Glutamatergic neuron (in vitro differentiated cells): ENCODE data around the gene EEF1AKMT4. TPM values are rescaled to one million over a fixed set of nuclear protein-coding genes. Genes with fewer than 3 reads are reported as not detected.

Experiments used
- DNase-seq: peaks from one replicate; pipeline ENCODE4 v3.0.0; 2022
- H3K27ac Mint-ChIP-seq: one replicate; pipeline ENCODE4 v1.8.0; 2020; ENCODE audit warnings: mild to moderate bottlenecking, mixed read lengths, inconsistent platforms; ENCODE audit not compliant: unreplicated experiment
- H3K27me3 Mint-ChIP-seq: one replicate; pipeline ENCODE4 v1.8.0; 2020; ENCODE audit warnings: mild to moderate bottlenecking, moderate library complexity, mixed read lengths, inconsistent platforms; ENCODE audit not compliant: unreplicated experiment
- H3K36me3 Mint-ChIP-seq: one replicate; pipeline ENCODE4 v1.8.0; 2020; ENCODE audit warnings: mild to moderate bottlenecking, mixed read lengths, inconsistent platforms; ENCODE audit not compliant: unreplicated experiment
- H3K4me1 Mint-ChIP-seq: one replicate; pipeline ENCODE4 v1.8.0; 2020; ENCODE audit warnings: mild to moderate bottlenecking, low read depth, mixed read lengths, inconsistent platforms; ENCODE audit not compliant: unreplicated experiment
- H3K4me3 Mint-ChIP-seq: one replicate; pipeline ENCODE4 v1.8.0; 2020; ENCODE audit warnings: mild to moderate bottlenecking, mixed read lengths, inconsistent platforms; ENCODE audit not compliant: unreplicated experiment
- H3K9me3 Mint-ChIP-seq: one replicate; pipeline ENCODE4 v1.8.0; 2020; ENCODE audit warnings: mild to moderate bottlenecking, moderate library complexity, mixed read lengths, inconsistent platforms; ENCODE audit not compliant: unreplicated experiment
- total RNA-seq: library from RNA; stranded (reverse); fragmentation: NEBNext Ultra II Directional; extraction: Animal tissue kit (Norgen Biotek cat#: 25700); gene quantifications from one replicate; pipeline ENCODE4 v1.2.1, GENCODE V29; 2021; ENCODE audit not compliant: unreplicated experiment
- TF ChIP-seq, protein P1 (sequence below): fragments of 200-600 bp; sonication (generic); IDR thresholded peaks from one replicate; pipeline ENCODE4 v1.5.0; 2021; ENCODE audit not compliant: partially characterized antibody, unreplicated experiment

EEF1AKMT4 gene
- total RNA-seq, 1 donor from 2014 or later: 1.7 TPM

DNA sequence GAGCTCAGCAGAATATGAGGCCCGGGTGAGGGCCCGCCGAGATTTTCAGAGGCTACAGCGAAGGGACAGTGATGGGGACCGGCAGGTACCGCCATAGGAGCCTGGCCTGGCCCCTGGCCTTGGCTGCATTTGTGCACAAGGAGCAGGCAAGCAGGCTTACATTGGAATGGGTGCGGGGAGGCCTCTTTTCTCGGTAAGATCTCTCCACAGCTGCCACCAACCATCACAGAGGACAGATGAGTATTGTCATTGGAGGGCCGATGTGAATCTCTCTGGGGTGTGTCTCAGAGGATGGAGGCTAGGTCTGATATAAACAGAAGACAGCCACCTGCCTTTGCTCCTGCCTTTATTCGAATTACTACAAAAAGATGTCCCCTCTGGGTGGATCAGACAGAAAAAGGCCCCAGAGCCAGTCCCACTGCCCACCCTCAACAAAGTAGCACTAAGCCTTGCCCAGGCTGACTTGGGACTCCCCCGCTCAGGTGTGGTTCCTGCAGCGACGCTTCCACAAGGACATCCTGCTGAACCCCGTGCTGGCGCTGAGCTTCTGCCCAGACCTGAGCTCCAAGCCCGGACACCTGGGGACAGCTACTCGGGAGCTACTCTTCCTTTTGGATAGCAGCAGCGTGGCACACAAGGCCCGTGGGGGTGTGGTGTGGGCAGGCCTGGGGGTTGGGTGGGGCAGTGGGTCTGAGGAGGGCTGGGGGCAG is 14.6 kb upstream of the EEF1AKMT4 start:
- H3K9me3 Mint-ChIP-seq: peaks cover 24% of the 10 kb centered on the region
- H3K4me3 Mint-ChIP-seq: peak overlapping the region; percentile 68
- peak overlapping the region; percentile 84 for H3K27ac Mint-ChIP-seq
- DNase-seq: no peak
- TF ChIP-seq, protein P1, sequence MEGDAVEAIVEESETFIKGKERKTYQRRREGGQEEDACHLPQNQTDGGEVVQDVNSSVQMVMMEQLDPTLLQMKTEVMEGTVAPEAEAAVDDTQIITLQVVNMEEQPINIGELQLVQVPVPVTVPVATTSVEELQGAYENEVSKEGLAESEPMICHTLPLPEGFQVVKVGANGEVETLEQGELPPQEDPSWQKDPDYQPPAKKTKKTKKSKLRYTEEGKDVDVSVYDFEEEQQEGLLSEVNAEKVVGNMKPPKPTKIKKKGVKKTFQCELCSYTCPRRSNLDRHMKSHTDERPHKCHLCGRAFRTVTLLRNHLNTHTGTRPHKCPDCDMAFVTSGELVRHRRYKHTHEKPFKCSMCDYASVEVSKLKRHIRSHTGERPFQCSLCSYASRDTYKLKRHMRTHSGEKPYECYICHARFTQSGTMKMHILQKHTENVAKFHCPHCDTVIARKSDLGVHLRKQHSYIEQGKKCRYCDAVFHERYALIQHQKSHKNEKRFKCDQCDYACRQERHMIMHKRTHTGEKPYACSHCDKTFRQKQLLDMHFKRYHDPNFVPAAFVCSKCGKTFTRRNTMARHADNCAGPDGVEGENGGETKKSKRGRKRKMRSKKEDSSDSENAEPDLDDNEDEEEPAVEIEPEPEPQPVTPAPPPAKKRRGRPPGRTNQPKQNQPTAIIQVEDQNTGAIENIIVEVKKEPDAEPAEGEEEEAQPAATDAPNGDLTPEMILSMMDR: no peak
- peaks cover 17% of the 10 kb centered on the region for H3K27me3 Mint-ChIP-seq
- peaks cover 34% of the 10 kb centered on the region for H3K4me1 Mint-ChIP-seq
- H3K36me3 Mint-ChIP-seq: peaks cover 4% of the 10 kb centered on the region

DNA sequence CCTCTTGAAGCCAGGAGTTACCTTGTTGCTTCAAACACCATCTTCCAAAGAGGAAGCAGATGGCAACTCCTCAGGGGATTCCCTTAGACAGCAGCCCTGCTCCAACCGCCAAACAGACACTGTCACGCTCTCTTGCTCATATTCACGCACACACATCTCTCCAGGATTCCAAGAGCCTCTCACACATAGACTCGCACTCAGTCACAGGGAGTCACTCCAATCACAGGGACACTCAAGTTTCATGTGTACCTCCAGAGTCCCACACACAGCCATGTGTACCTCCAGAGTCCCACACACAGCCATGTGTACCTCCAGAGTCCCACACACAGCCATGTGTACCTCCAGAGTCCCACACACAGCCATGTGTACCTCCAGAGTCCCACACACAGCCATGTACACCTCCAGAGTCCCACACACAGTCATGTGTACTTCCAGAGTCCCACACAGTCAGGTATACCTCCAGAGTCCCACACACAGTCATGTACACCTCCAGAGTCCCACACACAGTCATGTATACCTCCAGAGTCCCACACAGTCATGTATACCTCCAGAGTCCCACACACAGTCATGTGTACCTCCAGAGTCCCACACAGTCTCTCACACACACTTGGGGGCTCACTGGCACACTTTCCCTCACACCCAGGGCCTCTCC is 14.0 kb upstream of the EEF1AKMT4 start:
- H3K36me3 Mint-ChIP-seq: peaks cover 4% of the 10 kb centered on the region
- H3K27me3 Mint-ChIP-seq: peaks cover 19% of the 10 kb centered on the region
- no peak for DNase-seq
- peaks cover 26% of the 10 kb centered on the region for H3K9me3 Mint-ChIP-seq
- peaks cover 34% of the 10 kb centered on the region for H3K4me1 Mint-ChIP-seq
- peak overlapping the region; percentile 68 for H3K4me3 Mint-ChIP-seq
- TF ChIP-seq, protein P1: no peak
- H3K27ac Mint-ChIP-seq: peak overlapping the region; percentile 84

DNA sequence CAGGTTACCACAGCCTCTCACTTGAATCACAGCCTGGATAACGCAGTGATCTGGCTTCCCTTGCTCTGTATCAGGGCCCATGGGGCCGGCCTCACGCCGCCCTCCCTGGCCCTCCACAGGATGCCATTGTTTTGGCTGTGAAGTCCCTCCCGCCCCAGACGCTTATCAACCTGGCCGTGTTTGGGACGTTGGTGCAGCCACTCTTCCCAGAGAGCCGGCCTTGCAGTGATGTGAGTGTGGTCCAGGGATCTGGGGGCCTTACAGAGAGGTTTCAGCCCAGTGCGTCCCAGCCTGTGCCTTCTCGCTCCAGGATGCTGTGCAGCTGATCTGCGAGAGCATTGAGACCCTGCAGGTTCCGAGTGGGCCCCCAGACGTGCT is 13.4 kb upstream of the EEF1AKMT4 start:
- Mint-ChIP-seq H3K27me3 (peaks cover 19% of the 10 kb centered on the region), H3K4me1 (peaks cover 34% of the 10 kb centered on the region), H3K36me3 (peaks cover 4% of the 10 kb centered on the region), H3K27ac (peak overlapping the region; percentile 84), H3K9me3 (peaks cover 26% of the 10 kb centered on the region), H3K4me3 (peak overlapping the region; percentile 68)
- TF ChIP-seq, protein P1: no peak
- no peak for DNase-seq

DNA sequence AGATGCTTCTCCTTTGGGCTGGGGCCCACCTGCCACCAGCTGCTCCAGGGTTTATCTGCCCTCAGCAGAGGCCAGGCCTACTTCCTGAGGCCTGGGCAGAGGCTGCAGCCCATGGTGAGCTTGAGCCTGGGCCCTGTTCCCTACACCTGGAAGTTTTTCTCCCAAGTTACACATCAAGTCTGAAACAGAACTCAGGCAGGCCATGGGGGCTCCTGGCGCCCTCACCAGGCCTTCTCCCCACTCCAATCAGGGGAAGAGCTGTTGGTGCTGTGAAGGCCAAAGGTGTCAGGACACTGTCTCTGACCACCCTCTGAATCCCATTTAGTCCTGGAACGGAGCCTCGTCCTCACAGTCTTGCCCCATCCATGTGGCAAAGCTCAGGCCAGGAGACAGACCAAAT is 12.8 kb upstream of the EEF1AKMT4 start:
- DNase-seq: no peak
- Mint-ChIP-seq H3K27me3 (peaks cover 14% of the 10 kb centered on the region), H3K9me3 (peaks cover 22% of the 10 kb centered on the region), H3K4me3 (no peak overlapping the region), H3K27ac (peak overlapping the region; percentile 76), H3K36me3 (peaks cover 4% of the 10 kb centered on the region), H3K4me1 (peaks cover 34% of the 10 kb centered on the region)
- TF ChIP-seq, protein P1: no peak

DNA sequence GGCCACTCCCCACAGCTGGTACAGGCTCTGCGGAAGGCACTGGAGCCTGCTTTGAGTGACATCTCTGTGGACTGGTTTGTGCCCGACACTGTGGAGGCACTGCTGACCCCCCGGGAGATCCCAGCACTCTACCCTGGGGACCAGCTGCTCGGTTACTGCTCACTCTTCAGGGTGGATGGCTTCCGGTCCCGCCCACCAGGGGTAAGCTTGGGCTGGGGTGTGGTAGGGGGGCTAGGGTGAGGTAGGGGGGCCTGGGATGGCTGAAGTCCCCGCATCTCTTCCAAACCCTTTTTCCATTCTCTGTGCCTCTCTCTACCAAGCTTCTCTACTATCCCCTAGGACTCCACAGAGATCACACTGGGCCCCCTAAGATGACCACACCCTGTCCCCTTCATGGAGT is 12.3 kb upstream of the EEF1AKMT4 start:
- H3K9me3 Mint-ChIP-seq: peaks cover 20% of the 10 kb centered on the region
- peak overlapping the region; percentile 76 for H3K27ac Mint-ChIP-seq
- peaks cover 33% of the 10 kb centered on the region for H3K4me1 Mint-ChIP-seq
- TF ChIP-seq, protein P1: no peak
- no peak for DNase-seq
- peak overlapping the region; percentile 44 for H3K4me3 Mint-ChIP-seq
- peaks cover 4% of the 10 kb centered on the region for H3K36me3 Mint-ChIP-seq
- H3K27me3 Mint-ChIP-seq: peaks cover 13% of the 10 kb centered on the region
